SK-N-SH (cell line): ENCODE data around the gene AMELX. TPM values are rescaled to one million over a fixed set of nuclear protein-coding genes. Genes with fewer than 3 reads are reported as not detected.

Source experiments
- CTCF ChIA-PET: fragments of 300-600, 350-600 bp; formaldehyde crosslinking; extraction: SDS; loops from one replicate; lab custom pipeline; 2021; lab: Yijun Ruan, JAX
- POLR2A ChIA-PET: fragments of 350-600 bp; sonication (Branson Sonifier 250); formaldehyde crosslinking; extraction: SDS; loops from one replicate; lab custom pipeline; 2020; ENCODE audit warnings: antibody characterized with exemption, inconsistent platforms; lab: Yijun Ruan, JAX
- DNase-seq: peaks from one replicate; pipeline ENCODE4 v3.0.0; 2012
- H2AFZ ChIP-seq: fragments of 200-600 bp; sonication (generic); 2 replicates; pipeline ENCODE4 v1.8.1; 2016; ENCODE audit warnings: antibody characterized with exemption, mild to moderate bottlenecking, low read depth
- H3F3A ChIP-seq: fragments of 200-600 bp; sonication (generic); replicated peaks from 2 replicates; pipeline ENCODE3; 2016; ENCODE audit warnings: antibody characterized with exemption, mild to moderate bottlenecking; ENCODE audit not compliant: insufficient read depth
- H3K27ac ChIP-seq, 2 experiments: fragments of 200-500 bp in 1 of 2; fragments of 200-600 bp in 1 of 2; sonication (Bioruptor generic) in 1 of 2; sonication (generic), shearing (Covaris generic) in 1 of 2; 2 replicates each; pipeline versions ENCODE4 v1.5.1 to v1.6.1; 2014 to 2016; ENCODE audit warnings: low read depth in 2 of 2, inconsistent platforms in 1 of 2, low read length in 1 of 2, mild to moderate bottlenecking in 1 of 2, mixed read lengths in 1 of 2
- H3K27me3 ChIP-seq: fragments of 200-600 bp; sonication (generic), shearing (Covaris generic); 2 replicates; pipeline ENCODE4 v1.6.1; 2016; ENCODE audit warnings: mixed run types; ENCODE audit not compliant: insufficient read depth
- H3K36me3 ChIP-seq, 2 experiments: fragments of 200-500 bp in 1 of 2; fragments of 200-600 bp in 1 of 2; sonication (Bioruptor generic) in 1 of 2; sonication (generic) in 1 of 2; replicated peaks in 1 of 2; 2 replicates each; pipeline versions ENCODE3 to v1.5.1; 2014 to 2016; ENCODE audit warnings: low read length in 1 of 2, mild to moderate bottlenecking in 1 of 2; ENCODE audit not compliant: insufficient read depth in 2 of 2, control insufficient read depth in 1 of 2
- H3K4me1 ChIP-seq, 2 experiments: fragments of 200-500 bp in 1 of 2; fragments of 200-600 bp in 1 of 2; sonication (Bioruptor generic) in 1 of 2; sonication (generic), shearing (Covaris generic) in 1 of 2; 2 replicates each; pipeline versions ENCODE4 v1.5.1 to v1.6.1; 2014 to 2016; ENCODE audit warnings: low read depth in 1 of 2, low read length in 1 of 2, mixed run types in 1 of 2; ENCODE audit not compliant: insufficient read depth in 2 of 2, control insufficient read depth in 1 of 2
- H3K4me2 ChIP-seq: fragments of 200-600 bp; sonication (generic), shearing (Covaris generic); 2 replicates; pipeline ENCODE4 v1.6.1; 2017; ENCODE audit warnings: mixed run types
- H3K4me3 ChIP-seq, 2 experiments: fragments of 200-500 bp in 1 of 2; fragments of 200-600 bp in 1 of 2; sonication (Bioruptor generic) in 1 of 2; sonication (generic), shearing (Covaris generic) in 1 of 2; 2 replicates each; pipeline versions ENCODE4 v1.5.1 to v1.8.1; 2014 to 2016; ENCODE audit warnings: low read depth in 2 of 2, inconsistent platforms in 1 of 2, low read length in 1 of 2, mild to moderate bottlenecking in 1 of 2, mixed read lengths in 1 of 2, moderate library complexity in 1 of 2
- H3K79me2 ChIP-seq: fragments of 200-600 bp; sonication (generic); 2 replicates; pipeline ENCODE4 v1.8.1; 2017; ENCODE audit warnings: mild to moderate bottlenecking; ENCODE audit not compliant: insufficient read depth
- H3K9ac ChIP-seq: fragments of 200-600 bp; sonication (generic); 2 replicates; pipeline ENCODE4 v1.6.1; 2017; ENCODE audit warnings: mixed run types
- H3K9me2 ChIP-seq: fragments of 200-600 bp; sonication (generic); 2 replicates; pipeline ENCODE4 v1.6.1; 2017; ENCODE audit warnings: mixed run types
- H3K9me3 ChIP-seq: fragments of 200-600 bp; sonication (generic); 2 replicates; pipeline ENCODE4 v1.6.1; 2017; ENCODE audit warnings: mixed run types, mild to moderate bottlenecking, moderate library complexity
- H4K20me1 ChIP-seq: fragments of 200-600 bp; sonication (generic); 2 replicates; pipeline ENCODE4 v1.6.1; 2017; ENCODE audit warnings: mild to moderate bottlenecking, mixed run types; ENCODE audit not compliant: insufficient read depth
- CTCF ChIP-seq: fragments of 200-600 bp; sonication (generic); IDR thresholded peaks from 2 replicates; pipeline ENCODE4 v1.6.1; 2017; ENCODE audit warnings: antibody characterized with exemption, mild to moderate bottlenecking, moderate library complexity
- ELF1 ChIP-seq: IDR thresholded peaks from 2 replicates; pipeline ENCODE4 v1.4.0; 2012
- EP300 ChIP-seq, 2 experiments: IDR thresholded peaks; 2 replicates each; pipeline versions ENCODE4 v1.4.0 to v1.6.1; 2012; ENCODE audit warnings: borderline replicate concordance in 1 of 2, low read depth in 1 of 2, low read length in 1 of 2
- FOSL2 ChIP-seq: IDR thresholded peaks from 2 replicates; pipeline ENCODE4 v1.4.0; 2012; ENCODE audit warnings: low read depth, mild to moderate bottlenecking, moderate library complexity, borderline replicate concordance
- FOXJ3 ChIP-seq: sonication (generic); formaldehyde crosslinking; IDR thresholded peaks from 2 replicates; pipeline ENCODE4 v1.5.1; 2020; ENCODE audit warnings: mild to moderate bottlenecking, missing genetic modification reagents
- FOXM1 ChIP-seq: IDR thresholded peaks from 2 replicates; pipeline ENCODE4 v1.4.0; 2012; ENCODE audit warnings: low read depth, mild to moderate bottlenecking
- GABPA ChIP-seq: IDR thresholded peaks from 2 replicates; pipeline ENCODE4 v1.4.0; 2012; ENCODE audit warnings: low read depth, mild to moderate bottlenecking
- IRF3 ChIP-seq: fragments of 150-350 bp; IDR thresholded peaks from 2 replicates; pipeline ENCODE4 v1.6.1; 2016; ENCODE audit warnings: mild to moderate bottlenecking, low read depth, low read length
- MAX ChIP-seq: IDR thresholded peaks from 2 replicates; pipeline ENCODE4 v1.4.0; 2012; ENCODE audit warnings: low read depth
- POLR2AphosphoS5 ChIP-seq: IDR thresholded peaks from 2 replicates; pipeline ENCODE4 v1.6.1; 2012; ENCODE audit warnings: low read depth, low read length
- RAD21 ChIP-seq: IDR thresholded peaks from 2 replicates; pipeline ENCODE4 v1.6.1; 2012; ENCODE audit warnings: mild to moderate bottlenecking, low read length
- TAF1 ChIP-seq: IDR thresholded peaks from 2 replicates; pipeline ENCODE4 v1.6.1; 2012; ENCODE audit warnings: low read depth, mild to moderate bottlenecking, low read length, moderate library complexity, borderline replicate concordance
- TCF12 ChIP-seq: IDR thresholded peaks from 2 replicates; pipeline ENCODE4 v1.4.0; 2012
- TEAD4 ChIP-seq: IDR thresholded peaks from 2 replicates; pipeline ENCODE4 v1.4.0; 2012; ENCODE audit warnings: mild to moderate bottlenecking, borderline replicate concordance; ENCODE audit not compliant: insufficient read depth
- USF1 ChIP-seq: IDR thresholded peaks from 2 replicates; pipeline ENCODE4 v1.4.0; 2012; ENCODE audit warnings: low read depth, borderline replicate concordance
- YY1 ChIP-seq: IDR thresholded peaks from 2 replicates; pipeline ENCODE4 v1.4.0; 2012; ENCODE audit warnings: low read depth, mild to moderate bottlenecking
- ZBTB33 ChIP-seq: IDR thresholded peaks from 2 replicates; pipeline ENCODE4 v1.4.0; 2012; ENCODE audit warnings: low read depth, borderline replicate concordance
- WGBS: methylation state at CpG from one replicate; pipeline ENCODE4 v1.1.6; 2017; ENCODE audit warnings: low lambda C conversion rate; 5-methylcytosine and 5-hydroxymethylcytosine counted together
- polyA plus RNA-seq, 3 experiments: library from polyadenylated mRNA; depleted of rRNA; stranded (reverse); fragments of >200 nt; gene quantifications; 2 replicates each; pipeline ENCODE4 v1.2.3, GENCODE V29; 2012

Gene AMELX
- polyA plus RNA-seq, 1 of the 3 experiments (the other 2 are of a cell fraction) = not detected

- 29% methylated on average over 3 of the region's 3 CpGs for WGBS
- H2AFZ ChIP-seq = peak overlapping the region; percentile 52; the same call in 1 of the 2 replicates
- H3K9me3 ChIP-seq = no peaks in the 10 kb centered on the region
- H3K9me2 ChIP-seq = no peaks in the 10 kb centered on the region
- H3K4me3 ChIP-seq = no peak overlapping the region
- H3K4me2 ChIP-seq = no peak overlapping the region
- no peaks in the 10 kb centered on the region for H3F3A ChIP-seq
- DNase-seq = no peak
- H3K27me3 ChIP-seq = no peaks in the 10 kb centered on the region
- no peak overlapping the region for H3K9ac ChIP-seq
- no peaks in the 10 kb centered on the region for H3K36me3 ChIP-seq
- no peaks in the 10 kb centered on the region for H3K79me2 ChIP-seq
- no peaks in the 10 kb centered on the region for H4K20me1 ChIP-seq
- CTCF ChIA-PET = no interaction called here
- TF ChIP-seq EP300 (IDR thresholded peaks at IDR 0.05; ENCODE audit: borderline replicate concordance in 1 of 2, low read depth in 1 of 2, low read length in 1 of 2) (no peak), ZBTB33 (no peak), MAX (no peak), TCF12 (no peak), TEAD4 (no peak), IRF3 (no peak), USF1 (no peak), ELF1 (no peak), RAD21 (no peak), YY1 (no peak), POLR2AphosphoS5 (no peak), FOXM1 (no peak)
- POLR2A ChIA-PET = interaction anchor here (0.7 kb wide), 1 partner anchor 42 kb away, joined by 3 read pairs; no protein-coding TSS in a partner anchor
- no peak overlapping the region for H3K27ac ChIP-seq
- no peaks in the 10 kb centered on the region for H3K4me1 ChIP-seq
Observed at GRCh38 chrX:11265352-11265751, 27.9 kb upstream of the AMELX start.

- DNase-seq = no peak
- H3K9ac ChIP-seq = no peak overlapping the region
- TF ChIP-seq CTCF (no peak), MAX (no peak), USF1 (no peak), FOSL2 (no peak), GABPA (no peak), TCF12 (no peak), FOXM1 (no peak), FOXJ3 (CRISPR knock-in tag) (no peak), TAF1 (no peak)
- H3K79me2 ChIP-seq = no peaks in the 10 kb centered on the region
- no peak overlapping the region for H3K4me2 ChIP-seq
- no peaks in the 10 kb centered on the region for H3K4me1 ChIP-seq
- no peak overlapping the region for H2AFZ ChIP-seq
- H4K20me1 ChIP-seq = no peaks in the 10 kb centered on the region
- no peaks in the 10 kb centered on the region for H3K27me3 ChIP-seq
- no peaks in the 10 kb centered on the region for H3F3A ChIP-seq
- H3K4me3 ChIP-seq = no peak overlapping the region
- no peaks in the 10 kb centered on the region for H3K9me2 ChIP-seq
- 49% methylated on average over 5 of the region's 5 CpGs for WGBS
- H3K36me3 ChIP-seq = no peaks in the 10 kb centered on the region
- H3K9me3 ChIP-seq = no peaks in the 10 kb centered on the region
- POLR2A ChIA-PET = no interaction called here
- no peak overlapping the region for H3K27ac ChIP-seq
- CTCF ChIA-PET = no interaction called here
Observed at GRCh38 chrX:11266573-11267003, 26.6 kb upstream of the AMELX start.
